ENCODE data around the gene CFAP46.
"Not testable (repeated sequence)": the region's sequence is repeated elsewhere in the genome, so short reads cannot be mapped to it uniquely, and the experiment has no call there.

The CFAP46 gene

GRCh38 chr10:132785723-132786475, 156.5 kb downstream of the CFAP46 start, which contains the start of gene NKX6-2:
Gene NKX6-2 (minus strand): TSS chr10:132786147. CDS start chr10:132785948, 199 bp downstream.
- DNase-seq: no peak

GRCh38 chr10:132784866-132785722, 157.3 kb downstream of the CFAP46 start:
- no peak for DNase-seq

- DNase-seq: no peak
These were observed 158.2 kb downstream of the CFAP46 start for GRCh38 chr10:132783940-132784865.

- DNase-seq: no peak
These were observed 159.0 kb downstream of the CFAP46 start for GRCh38 chr10:132783165-132783939.

- no peak for DNase-seq
These were observed 160.8 kb downstream of the CFAP46 start for GRCh38 chr10:132781556-132781955.

GRCh38 chr10:132780356-132780755, 162.0 kb downstream of the CFAP46 start:
- no peak for DNase-seq

- DNase-seq: no peak
These were observed 162.6 kb downstream of the CFAP46 start for GRCh38 chr10:132779549-132780294.

GRCh38 chr10:132777441-132777840, 164.9 kb downstream of the CFAP46 start:
- no peak for DNase-seq

- DNase-seq: no peak
These were observed 165.5 kb downstream of the CFAP46 start for GRCh38 chr10:132776821-132777220.

- DNase-seq: no peak
These were observed 166.2 kb downstream of the CFAP46 start for GRCh38 chr10:132776186-132776585.

- no peak for DNase-seq
These were observed 167.2 kb downstream of the CFAP46 start for GRCh38 chr10:132774902-132775863.

GRCh38 chr10:132774181-132774901, 168.0 kb downstream of the CFAP46 start:
- DNase-seq: no peak

GRCh38 chr10:132772816-132773215, 169.6 kb downstream of the CFAP46 start:
- not testable (repeated sequence) for DNase-seq

- no peak for DNase-seq
These were observed 172.0 kb downstream of the CFAP46 start for GRCh38 chr10:132770061-132771021.

- DNase-seq: no peak
These were observed 173.8 kb downstream of the CFAP46 start for GRCh38 chr10:132768346-132769248.

- DNase-seq: no peak
These were observed 176.1 kb downstream of the CFAP46 start for GRCh38 chr10:132766291-132766690.

GRCh38 chr10:132765435-132765834, 176.9 kb downstream of the CFAP46 start:
- no peak for DNase-seq
